ENCODE results near the gene EYA4. TPM values are rescaled to one million over a fixed set of nuclear protein-coding genes. Genes with fewer than 3 reads are reported as not detected.

Gene EYA4
- total and polyA plus RNA-seq, 2 donors (not counting 3 experiments of a cell fraction or from before 2014, with no cell fraction given), result not detected

- H2AFZ ChIP-seq (ENCODE audit: low read depth, low read length), result no peak overlapping the region
- no TSS peak for BruUV-seq (replicated peaks)
- H3K9ac ChIP-seq (replicated peaks; ENCODE audit: extremely low read depth, insufficient read depth, low read length), result no peak overlapping the region
- H3K9me1 ChIP-seq (replicated peaks; ENCODE audit: control insufficient read depth, extremely low read depth, insufficient read depth, low read length), result no peaks in the 10 kb centered on the region
- no peaks in the 10 kb centered on the region for H3K36me3 ChIP-seq (ENCODE audit: control insufficient read depth in 2 of 2, extremely low read depth in 1 of 2, insufficient read depth in 2 of 2, low read length in 2 of 2)
- no peak for DNase-seq (ENCODE audit: low read depth, low spot score)
- no peaks in the 10 kb centered on the region for H3K79me2 ChIP-seq (ENCODE audit: control insufficient read depth, insufficient read depth, low read length)
- TF ChIP-seq CTCF (IDR thresholded peaks at IDR 0.05; ENCODE audit: extremely low read depth in 1 of 2, insufficient read depth in 1 of 2, low read depth in 1 of 2, low read length in 2 of 2) (no peak), FOS (IDR thresholded peaks at IDR 0.05; ENCODE audit: borderline replicate concordance, insufficient read depth, low read length) (no peak), POLR2A (IDR thresholded peaks at IDR 0.05; ENCODE audit: low read depth, low read length) (no peak), EZH2 (IDR thresholded peaks at IDR 0.05; ENCODE audit: borderline replicate concordance, low read depth, low read length, severe bottlenecking) (no peak), POLR2AphosphoS5 (IDR thresholded peaks at IDR 0.05; ENCODE audit: insufficient read depth, low read depth, low read length) (no peak), GATA2 (IDR thresholded peaks at IDR 0.05; ENCODE audit: insufficient read depth, insufficient read length, low read depth, low read length) (no peak)
- no peaks in the 10 kb centered on the region for H3K9me3 ChIP-seq (replicated peaks; ENCODE audit: control insufficient read depth, insufficient read depth, low read length)
- POLR2A ChIA-PET, result no interaction called here
- no peak overlapping the region for H3K4me3 ChIP-seq (replicated peaks in 1 of 3; ENCODE audit: insufficient read depth in 1 of 3, low read depth in 1 of 3, low read length in 3 of 3)
- CTCF ChIA-PET, result no interaction called here
- dilution Hi-C loops (cut with MboI; ENCODE audit: extremely low pct_ligation_motif_present, low sequenced_read_pairs) (no loop called here), intact Hi-C loops (cut with micrococcal nuclease) (no loop called here)
- H3K4me1 ChIP-seq (ENCODE audit: control insufficient read depth, extremely low read depth, insufficient read depth, low read length), result no peaks in the 10 kb centered on the region
- no peak for FAIRE-seq
- H3K4me2 ChIP-seq (ENCODE audit: insufficient read depth, low read length), result no peak overlapping the region
- no peaks in the 10 kb centered on the region for H4K20me1 ChIP-seq (replicated peaks; ENCODE audit: control insufficient read depth, extremely low read depth, insufficient read depth, low read length)
- H3K27ac ChIP-seq (ENCODE audit: insufficient read depth, low read depth, low read length), result no peak overlapping the region
- no peaks in the 10 kb centered on the region for H3K27me3 ChIP-seq (ENCODE audit: control insufficient read depth in 2 of 2, insufficient read depth in 2 of 2, low read length in 2 of 2)
Measured at GRCh38 chr6:133314947-133315346, 73.8 kb downstream of the EYA4 start.

GRCh38 chr6:133315811-133316210 is 74.7 kb downstream of the EYA4 start:
- H3K9me1 ChIP-seq (replicated peaks; ENCODE audit: control insufficient read depth, extremely low read depth, insufficient read depth, low read length), result no peaks in the 10 kb centered on the region
- H3K9me3 ChIP-seq (replicated peaks; ENCODE audit: control insufficient read depth, insufficient read depth, low read length), result no peaks in the 10 kb centered on the region
- no peak overlapping the region for H3K4me2 ChIP-seq (ENCODE audit: insufficient read depth, low read length)
- no peak for FAIRE-seq
- H3K36me3 ChIP-seq (ENCODE audit: control insufficient read depth in 2 of 2, extremely low read depth in 1 of 2, insufficient read depth in 2 of 2, low read length in 2 of 2), result no peaks in the 10 kb centered on the region
- no TSS peak for BruUV-seq (replicated peaks)
- no peaks in the 10 kb centered on the region for H3K4me1 ChIP-seq (ENCODE audit: control insufficient read depth, extremely low read depth, insufficient read depth, low read length)
- intact Hi-C loops (cut with micrococcal nuclease) (no loop called here), dilution Hi-C loops (cut with MboI; ENCODE audit: extremely low pct_ligation_motif_present, low sequenced_read_pairs) (no loop called here)
- H3K9ac ChIP-seq (replicated peaks; ENCODE audit: extremely low read depth, insufficient read depth, low read length), result no peak overlapping the region
- ChIA-PET POLR2A (no interaction called here), CTCF (interaction anchor here (1.2 kb wide), 1 partner anchor 18 kb away, joined by 3 read pairs; no protein-coding TSS in a partner anchor)
- H3K79me2 ChIP-seq (ENCODE audit: control insufficient read depth, insufficient read depth, low read length), result no peaks in the 10 kb centered on the region
- H2AFZ ChIP-seq (ENCODE audit: low read depth, low read length), result no peak overlapping the region
- H3K27ac ChIP-seq (ENCODE audit: insufficient read depth, low read depth, low read length), result no peak overlapping the region
- no peaks in the 10 kb centered on the region for H3K27me3 ChIP-seq (ENCODE audit: control insufficient read depth in 2 of 2, insufficient read depth in 2 of 2, low read length in 2 of 2)
- H3K4me3 ChIP-seq (replicated peaks in 1 of 3; ENCODE audit: insufficient read depth in 1 of 3, low read depth in 1 of 3, low read length in 3 of 3), result no peak overlapping the region
- no peak for DNase-seq (ENCODE audit: low read depth, low spot score)
- no peaks in the 10 kb centered on the region for H4K20me1 ChIP-seq (replicated peaks; ENCODE audit: control insufficient read depth, extremely low read depth, insufficient read depth, low read length)
- no peak for TF ChIP-seq MAX (IDR thresholded peaks at IDR 0.05; ENCODE audit: insufficient read depth, insufficient read length)
- TF ChIP-seq FOS (IDR thresholded peaks at IDR 0.05; ENCODE audit: borderline replicate concordance, insufficient read depth, low read length), result no peak
- TF ChIP-seq CTCF (IDR thresholded peaks at IDR 0.05; ENCODE audit: extremely low read depth in 1 of 2, insufficient read depth in 1 of 2, low read depth in 1 of 2, low read length in 2 of 2), result no peak
- no peak for TF ChIP-seq JUN (IDR thresholded peaks at IDR 0.05; ENCODE audit: borderline replicate concordance, insufficient read depth, insufficient read length, low read depth)
- TF ChIP-seq POLR2AphosphoS5 (IDR thresholded peaks at IDR 0.05; ENCODE audit: insufficient read depth, low read depth, low read length), result no peak
- TF ChIP-seq EZH2 (IDR thresholded peaks at IDR 0.05; ENCODE audit: borderline replicate concordance, low read depth, low read length, severe bottlenecking), result no peak
- no peak for TF ChIP-seq MYC (IDR thresholded peaks at IDR 0.05; ENCODE audit: low read depth, low read length)
- TF ChIP-seq POLR2A (IDR thresholded peaks at IDR 0.05; ENCODE audit: low read depth, low read length), result no peak
- no peak for TF ChIP-seq GATA2 (IDR thresholded peaks at IDR 0.05; ENCODE audit: insufficient read depth, insufficient read length, low read depth, low read length)
